Spleen (tissue), 7 donors: ENCODE measurements around the gene WWP2.

ENCODE experiments used
- CTCF ChIP-seq, 11 experiments: fragments of 200-600 bp in 7 of 11; fragments of 450-650 bp in 4 of 11; sonication (generic) in 4 of 11; IDR thresholded peaks in 8 of 11; conservative IDR thresholded peaks in 3 of 11; 1 replicate in 7 of 11; 2 replicates in 4 of 11; pipeline versions ENCODE4 v1.4.0 to v1.8.0; 2016 to 2021; ENCODE audit warnings: antibody characterized with exemption in 11 of 11, inconsistent platforms in 4 of 11, mild to moderate bottlenecking in 1 of 11
- POLR2AphosphoS5 ChIP-seq, 3 donors: sonication (generic); formaldehyde crosslinking; IDR thresholded peaks; one replicate each; pipeline ENCODE4 v1.5.1; 2017; ENCODE audit warnings: antibody characterized with exemption in 3 of 3
- donor health status: DM: no; HTN: no; CAD: no; lungs with moderate emphysema.
- donor health status: DM: no; HTN: no; CAD: no.
- donor health status: DM: no; HTN: no; CAD: no.

GRCh38 chr16:69816996-69817395, 54.9 kb downstream of the WWP2 start:
- no peak for TF ChIP-seq POLR2AphosphoS5 (IDR thresholded peaks at IDR 0.05)
- no peak for TF ChIP-seq CTCF (IDR thresholded peaks at IDR 0.05 in 8 of 11, conservative IDR thresholded peaks at IDR 0.05 in 3 of 11)
